Liver (tissue), 9 donors: ENCODE measurements around the gene CEP20. TPM values are rescaled to one million over a fixed set of nuclear protein-coding genes. Genes with fewer than 3 reads are reported as not detected.
A peak's percentile ranks its signal among the peaks of the same experiment; 100 is the strongest.

Source experiments
- DNase-seq: peaks from one replicate; pipeline ENCODE4 v3.0.0-alpha.2; 2017; ENCODE audit warnings: low spot score
- H3K27ac ChIP-seq, 2 donors: one replicate each; pipeline ENCODE4 v1.7.0; 2013; ENCODE audit warnings: inconsistent platforms in 2 of 2, low read length in 2 of 2, control low read depth in 1 of 2, low read depth in 1 of 2, mild to moderate bottlenecking in 1 of 2
- H3K27me3 ChIP-seq, 4 donors: one replicate each; pipeline versions ENCODE4 v1.6.1 to v1.7.0; 2013; ENCODE audit warnings: low read length in 3 of 4, inconsistent platforms in 1 of 4, mild to moderate bottlenecking in 1 of 4, moderate library complexity in 1 of 4; ENCODE audit not compliant: control insufficient read depth in 4 of 4, insufficient read depth in 4 of 4
- H3K36me3 ChIP-seq, 4 donors: one replicate each; pipeline versions ENCODE4 v1.6.1 to v1.7.0; 2013; ENCODE audit warnings: low read length in 3 of 4, mild to moderate bottlenecking in 3 of 4, low read depth in 1 of 4, moderate library complexity in 1 of 4; ENCODE audit not compliant: control insufficient read depth in 4 of 4, insufficient read depth in 3 of 4
- H3K4me1 ChIP-seq, 4 donors: one replicate each; pipeline versions ENCODE4 v1.6.1 to v1.7.0; 2013; ENCODE audit warnings: low read length in 3 of 4, mild to moderate bottlenecking in 3 of 4, moderate library complexity in 1 of 4; ENCODE audit not compliant: control insufficient read depth in 4 of 4, insufficient read depth in 4 of 4
- H3K4me3 ChIP-seq, 3 donors: one replicate each; pipeline versions ENCODE4 v1.6.1 to v1.7.0; 2013; ENCODE audit warnings: low read length in 3 of 3, control low read depth in 1 of 3, low read depth in 1 of 3, mild to moderate bottlenecking in 1 of 3
- H3K9ac ChIP-seq, 2 donors: one replicate each; pipeline ENCODE4 v1.7.0; 2013; ENCODE audit warnings: low read length in 2 of 2, mild to moderate bottlenecking in 2 of 2, moderate library complexity in 2 of 2, control low read depth in 1 of 2, low read depth in 1 of 2
- H3K9me3 ChIP-seq, 4 donors: one replicate each; pipeline versions ENCODE4 v1.6.1 to v1.7.0; 2013; ENCODE audit warnings: low read length in 3 of 4; ENCODE audit not compliant: control insufficient read depth in 4 of 4
- HNF4G ChIP-seq: IDR thresholded peaks from 2 replicates; pipeline ENCODE4 v1.6.1; 2016; ENCODE audit warnings: antibody characterized with exemption
- JUND ChIP-seq, 2 donors: IDR thresholded peaks; 2 replicates each; pipeline ENCODE4 v1.6.1; 2016; ENCODE audit warnings: antibody characterized with exemption in 2 of 2
- NR2F2 ChIP-seq: IDR thresholded peaks from 2 replicates; pipeline ENCODE4 v1.6.1; 2016; ENCODE audit warnings: antibody characterized with exemption
- RAD21 ChIP-seq, 2 donors: IDR thresholded peaks; 2 replicates each; pipeline ENCODE4 v1.6.1; 2016; ENCODE audit warnings: antibody characterized with exemption in 2 of 2, mild to moderate bottlenecking in 2 of 2
- RXRA ChIP-seq, 2 donors: IDR thresholded peaks; 2 replicates each; pipeline ENCODE4 v1.6.1; 2017 to 2018; ENCODE audit warnings: antibody characterized with exemption in 2 of 2, mild to moderate bottlenecking in 1 of 2
- TAF1 ChIP-seq: conservative IDR thresholded peaks from 2 replicates; pipeline ENCODE4 v1.6.1; 2016; ENCODE audit warnings: antibody characterized with exemption, mild to moderate bottlenecking
- YY1 ChIP-seq: IDR thresholded peaks from 2 replicates; pipeline ENCODE4 v1.6.1; 2016; ENCODE audit warnings: antibody characterized with exemption, mild to moderate bottlenecking
- ZBTB33 ChIP-seq: IDR thresholded peaks from 2 replicates; pipeline ENCODE4 v1.6.1; 2016; ENCODE audit warnings: antibody characterized with exemption
- WGBS: extraction: QIAGEN DNeasy Blood & Tissue Kit; methylation state at CpG from one replicate; pipeline ENCODE4 v1.1.7; 2013; 5-methylcytosine and 5-hydroxymethylcytosine counted together
- polyA plus RNA-seq, 2 donors: library from polyadenylated mRNA; stranded (reverse) in 1 of 2; unstranded in 1 of 2; fragments of 200-250 nt in 1 of 2; fragments of >200 nt in 1 of 2; fragmentation: Nextera tagmentation in 1 of 2; extraction: Ambion mirVana in 1 of 2; gene quantifications; one replicate each; pipeline versions ENCODE4 v1.2.1 to v1.2.3, GENCODE V29; 2013 to 2015
- total RNA-seq, 2 donors: library from RNA; depleted of rRNA; stranded (reverse); fragments of >200 nt; gene quantifications; one replicate each; pipeline ENCODE4 v1.2.3, GENCODE V29; 2014
- TF ChIP-seq, protein P1 (sequence below): IDR thresholded peaks from 2 replicates; pipeline ENCODE4 v1.6.1; 2016; ENCODE audit warnings: antibody characterized with exemption, mild to moderate bottlenecking
- TF ChIP-seq, protein P2 (sequence below): IDR thresholded peaks from 2 replicates; pipeline ENCODE4 v1.6.1; 2016; ENCODE audit warnings: antibody characterized with exemption
- TF ChIP-seq, protein P3 (sequence below): fragments of 150-350 bp; IDR thresholded peaks from 2 replicates; pipeline ENCODE4 v1.5.1; 2017; ENCODE audit warnings: improper control_type of control experiment, low read depth, low read length; ENCODE audit not compliant: missing input control
- donor health status: healthy.
- donor health status: healthy.
- donor health status: healthy.
- donor health status: healthy.
- donor health status: healthy.

Gene CEP20
- total and polyA plus RNA-seq, 4 donors = 10.7 to 19.2 (median 13.3) TPM

GRCh38 chr16:15876503-15876902 lies 11.9 kb downstream of the CEP20 start:
- TF ChIP-seq ZBTB33 (no peak), NR2F2 (no peak), YY1 (no peak), RXRA (IDR thresholded peaks at IDR 0.05) (no peak), TAF1 (no peak), RAD21 (IDR thresholded peaks at IDR 0.05) (no peak), HNF4G (no peak)
- TF ChIP-seq, protein P1, sequence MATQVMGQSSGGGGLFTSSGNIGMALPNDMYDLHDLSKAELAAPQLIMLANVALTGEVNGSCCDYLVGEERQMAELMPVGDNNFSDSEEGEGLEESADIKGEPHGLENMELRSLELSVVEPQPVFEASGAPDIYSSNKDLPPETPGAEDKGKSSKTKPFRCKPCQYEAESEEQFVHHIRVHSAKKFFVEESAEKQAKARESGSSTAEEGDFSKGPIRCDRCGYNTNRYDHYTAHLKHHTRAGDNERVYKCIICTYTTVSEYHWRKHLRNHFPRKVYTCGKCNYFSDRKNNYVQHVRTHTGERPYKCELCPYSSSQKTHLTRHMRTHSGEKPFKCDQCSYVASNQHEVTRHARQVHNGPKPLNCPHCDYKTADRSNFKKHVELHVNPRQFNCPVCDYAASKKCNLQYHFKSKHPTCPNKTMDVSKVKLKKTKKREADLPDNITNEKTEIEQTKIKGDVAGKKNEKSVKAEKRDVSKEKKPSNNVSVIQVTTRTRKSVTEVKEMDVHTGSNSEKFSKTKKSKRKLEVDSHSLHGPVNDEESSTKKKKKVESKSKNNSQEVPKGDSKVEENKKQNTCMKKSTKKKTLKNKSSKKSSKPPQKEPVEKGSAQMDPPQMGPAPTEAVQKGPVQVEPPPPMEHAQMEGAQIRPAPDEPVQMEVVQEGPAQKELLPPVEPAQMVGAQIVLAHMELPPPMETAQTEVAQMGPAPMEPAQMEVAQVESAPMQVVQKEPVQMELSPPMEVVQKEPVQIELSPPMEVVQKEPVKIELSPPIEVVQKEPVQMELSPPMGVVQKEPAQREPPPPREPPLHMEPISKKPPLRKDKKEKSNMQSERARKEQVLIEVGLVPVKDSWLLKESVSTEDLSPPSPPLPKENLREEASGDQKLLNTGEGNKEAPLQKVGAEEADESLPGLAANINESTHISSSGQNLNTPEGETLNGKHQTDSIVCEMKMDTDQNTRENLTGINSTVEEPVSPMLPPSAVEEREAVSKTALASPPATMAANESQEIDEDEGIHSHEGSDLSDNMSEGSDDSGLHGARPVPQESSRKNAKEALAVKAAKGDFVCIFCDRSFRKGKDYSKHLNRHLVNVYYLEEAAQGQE = no peak
- TF ChIP-seq, protein P2, sequence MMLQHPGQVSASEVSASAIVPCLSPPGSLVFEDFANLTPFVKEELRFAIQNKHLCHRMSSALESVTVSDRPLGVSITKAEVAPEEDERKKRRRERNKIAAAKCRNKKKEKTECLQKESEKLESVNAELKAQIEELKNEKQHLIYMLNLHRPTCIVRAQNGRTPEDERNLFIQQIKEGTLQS = no peak
- TF ChIP-seq, protein P3, sequence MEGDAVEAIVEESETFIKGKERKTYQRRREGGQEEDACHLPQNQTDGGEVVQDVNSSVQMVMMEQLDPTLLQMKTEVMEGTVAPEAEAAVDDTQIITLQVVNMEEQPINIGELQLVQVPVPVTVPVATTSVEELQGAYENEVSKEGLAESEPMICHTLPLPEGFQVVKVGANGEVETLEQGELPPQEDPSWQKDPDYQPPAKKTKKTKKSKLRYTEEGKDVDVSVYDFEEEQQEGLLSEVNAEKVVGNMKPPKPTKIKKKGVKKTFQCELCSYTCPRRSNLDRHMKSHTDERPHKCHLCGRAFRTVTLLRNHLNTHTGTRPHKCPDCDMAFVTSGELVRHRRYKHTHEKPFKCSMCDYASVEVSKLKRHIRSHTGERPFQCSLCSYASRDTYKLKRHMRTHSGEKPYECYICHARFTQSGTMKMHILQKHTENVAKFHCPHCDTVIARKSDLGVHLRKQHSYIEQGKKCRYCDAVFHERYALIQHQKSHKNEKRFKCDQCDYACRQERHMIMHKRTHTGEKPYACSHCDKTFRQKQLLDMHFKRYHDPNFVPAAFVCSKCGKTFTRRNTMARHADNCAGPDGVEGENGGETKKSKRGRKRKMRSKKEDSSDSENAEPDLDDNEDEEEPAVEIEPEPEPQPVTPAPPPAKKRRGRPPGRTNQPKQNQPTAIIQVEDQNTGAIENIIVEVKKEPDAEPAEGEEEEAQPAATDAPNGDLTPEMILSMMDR = no peak
- no peaks in the 10 kb centered on the region for H3K4me1 ChIP-seq
- H3K27me3 ChIP-seq = no peaks in the 10 kb centered on the region
- H3K9me3 ChIP-seq = no peaks in the 10 kb centered on the region
- WGBS = 93% methylated on average over 5 of the region's 5 CpGs
- H3K36me3 ChIP-seq = peaks cover 6 to 17% (median 8%) of the 10 kb centered on the region in 4 donors
- H3K9ac ChIP-seq = no peak overlapping the region
- H3K27ac ChIP-seq = no peak overlapping the region
- no peak for DNase-seq
- no peak overlapping the region for H3K4me3 ChIP-seq

DNA sequence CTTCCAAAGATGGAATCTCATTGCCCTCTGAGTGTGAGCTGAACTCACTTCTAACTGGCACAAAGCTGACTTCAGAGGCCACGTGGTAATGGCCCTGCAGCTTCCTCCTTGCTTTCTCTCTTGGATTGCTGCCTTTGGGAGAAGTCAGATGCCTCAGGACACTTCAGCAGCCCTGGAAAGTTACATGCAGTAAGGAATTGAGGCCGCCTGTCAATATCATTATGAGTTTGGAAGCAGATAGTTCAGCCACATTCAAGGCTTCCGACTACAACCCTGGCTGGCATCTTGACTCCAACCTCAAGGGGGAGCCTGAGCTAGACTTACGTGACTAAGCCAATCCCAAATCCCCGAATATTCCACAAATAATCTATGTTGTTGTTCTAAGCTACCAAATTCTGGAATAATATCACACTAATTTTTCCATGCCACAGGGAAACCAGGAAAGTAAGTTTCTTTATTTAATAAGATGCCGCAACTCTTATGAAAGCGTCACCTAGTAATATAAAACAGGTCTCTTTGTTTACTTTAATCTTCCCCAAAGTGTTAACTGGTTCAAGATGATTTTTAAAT lies 13.6 kb downstream of the CEP20 start:
- Histone ChIP-seq H3K36me3 (peaks cover 4 to 25% (median 13%) of the 10 kb centered on the region in 4 donors), H3K4me3 (no peak overlapping the region), H3K9ac (no peak overlapping the region), H3K27ac (no peak overlapping the region), H3K27me3 (no peaks in the 10 kb centered on the region), H3K4me1 (no peaks in the 10 kb centered on the region), H3K9me3 (no peaks in the 10 kb centered on the region)
- TF ChIP-seq, protein P3 = peak; percentile 55
- no peak for TF ChIP-seq JUND (IDR thresholded peaks at IDR 0.05)
- TF ChIP-seq RAD21 (IDR thresholded peaks at IDR 0.05) = peak; percentile 68 to 77
- no peak for DNase-seq
- whole genome bisulfite sequencing = 65% methylated on average over 7 of the region's 7 CpGs
